PFSK-1 (cell line): ENCODE results near the gene TIAM2.

Source experiments
- FOXP2 ChIP-seq: optimal IDR thresholded peaks from 2 replicates; pipeline ENCODE3; 2011; ENCODE audit warnings: borderline replicate concordance, control low read depth, inconsistent platforms; ENCODE audit not compliant: insufficient read depth; ENCODE audit errors: extremely low read length, extremely low read depth
- POLR2AphosphoS5 ChIP-seq: IDR thresholded peaks from 2 replicates; pipeline ENCODE4 v1.6.1; 2012; ENCODE audit warnings: low read depth, mild to moderate bottlenecking, control low read depth, low read length, moderate library complexity
- REST ChIP-seq, 2 experiments: IDR thresholded peaks; 2 replicates each; pipeline versions ENCODE4 v1.6.1 to v1.8.0; 2011 to 2012; ENCODE audit warnings: low read depth in 2 of 2, low read length in 2 of 2, control low read depth in 1 of 2, inconsistent platforms in 1 of 2, mild to moderate bottlenecking in 1 of 2, moderate library complexity in 1 of 2; ENCODE audit not compliant: insufficient read depth in 1 of 2
- SIN3A ChIP-seq: IDR thresholded peaks from 2 replicates; pipeline ENCODE4 v1.6.1; 2012; ENCODE audit warnings: mild to moderate bottlenecking, low read length, moderate library complexity, borderline replicate concordance; ENCODE audit not compliant: insufficient read depth
- TAF1 ChIP-seq: IDR thresholded peaks from 2 replicates; pipeline ENCODE4 v1.6.1; 2012; ENCODE audit warnings: low read length, control low read depth, borderline replicate concordance; ENCODE audit not compliant: insufficient read depth

Gene TIAM2

GRCh38 chr6:155143578-155144106 is 148.5 kb downstream of the TIAM2 start:
- no peak for TF ChIP-seq POLR2AphosphoS5
- no peak for TF ChIP-seq TAF1
- TF ChIP-seq FOXP2: no peak
- TF ChIP-seq SIN3A: no peak

- TF ChIP-seq SIN3A: no peak
- no peak for TF ChIP-seq POLR2AphosphoS5
- TF ChIP-seq TAF1: no peak
- no peak for TF ChIP-seq FOXP2
- TF ChIP-seq REST (IDR thresholded peaks at IDR 0.05; ENCODE audit: insufficient read depth in 1 of 2, low read depth in 2 of 2, low read length in 2 of 2): no peak
Observed at GRCh38 chr6:155146205-155146604, 151.1 kb downstream of the TIAM2 start.

GRCh38 chr6:155147958-155148663 is 153.0 kb downstream of the TIAM2 start:
- TF ChIP-seq TAF1: no peak
- TF ChIP-seq POLR2AphosphoS5: no peak
- TF ChIP-seq REST (IDR thresholded peaks at IDR 0.05; ENCODE audit: insufficient read depth in 1 of 2, low read depth in 2 of 2, low read length in 2 of 2): no peak
- no peak for TF ChIP-seq SIN3A

GRCh38 chr6:155150967-155151671 is 156.0 kb downstream of the TIAM2 start:
- TF ChIP-seq POLR2AphosphoS5: no peak
- no peak for TF ChIP-seq REST (IDR thresholded peaks at IDR 0.05; ENCODE audit: insufficient read depth in 1 of 2, low read depth in 2 of 2, low read length in 2 of 2)
- no peak for TF ChIP-seq SIN3A
- no peak for TF ChIP-seq TAF1
- no peak for TF ChIP-seq FOXP2

- no peak for TF ChIP-seq FOXP2
- peak in 1 of 2 experiments; percentile 56; a peak in 1 of 4 replicates for TF ChIP-seq REST (IDR thresholded peaks at IDR 0.05; ENCODE audit: insufficient read depth in 1 of 2, low read depth in 2 of 2, low read length in 2 of 2)
Observed at GRCh38 chr6:155152211-155153076, 157.3 kb downstream of the TIAM2 start.
